ENCODE data around the gene UBE2D2. TPM values are rescaled to one million over a fixed set of nuclear protein-coding genes. Genes with fewer than 3 reads are reported as not detected.
A peak's percentile ranks its signal among the peaks of the same experiment; 100 is the strongest.

UBE2D2 gene
- total and polyA plus RNA-seq, 2 of the 13 experiments (the other 11 are each of a cell fraction or from before 2014, with no cell fraction given): 79.1 to 109 TPM

DNA sequence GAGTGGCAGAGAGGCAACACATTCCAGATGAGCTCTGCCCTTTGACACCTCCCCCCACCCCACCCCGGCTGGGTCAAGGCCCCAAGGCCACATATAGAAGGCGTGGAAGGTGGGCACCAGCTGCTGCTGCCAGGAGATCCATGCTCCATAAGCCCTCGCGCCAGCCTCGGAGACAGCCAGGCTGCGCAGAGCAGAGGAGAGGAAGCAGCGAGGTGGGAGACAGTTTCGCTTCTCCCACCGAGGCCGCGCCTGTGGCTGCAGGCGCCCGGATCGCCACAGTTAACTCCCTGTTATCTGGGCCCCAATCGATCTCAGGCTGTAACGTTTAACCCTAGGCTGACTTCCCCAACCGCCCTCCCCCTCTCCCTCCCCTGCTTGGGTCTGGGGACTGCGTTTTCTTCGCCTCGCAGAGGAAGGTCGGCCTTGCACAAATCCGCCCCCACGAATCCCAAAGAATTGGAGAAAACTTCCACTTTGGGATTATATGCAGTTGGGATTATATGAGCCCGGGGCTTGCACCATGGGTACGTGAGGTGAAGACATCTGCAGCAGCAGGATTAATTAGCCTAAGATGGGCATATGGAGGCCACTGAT lies 85.9 kb downstream of the UBE2D2 start (continued):
- TF ChIP-seq ONECUT2 (CRISPR knock-in tag; IDR thresholded peaks at IDR 0.05) (peak; percentile 85), EP300 (IDR thresholded peaks at IDR 0.05; ENCODE audit: low read depth in 2 of 2, low read length in 2 of 2) (no peak), EP300 (CRISPR knock-in tag; IDR thresholded peaks at IDR 0.05; ENCODE audit: borderline replicate concordance) (no peak), HOXA7 (CRISPR knock-in tag; IDR thresholded peaks at IDR 0.05) (no peak), NR2F6 (IDR thresholded peaks at IDR 0.05) (peak; percentile 76), NR2F6 (CRISPR knock-in tag; IDR thresholded peaks at IDR 0.05) (peak; percentile 50), REL (CRISPR knock-in tag; conservative IDR thresholded peaks at IDR 0.05) (no peak), BRCA1 (CRISPR knock-in tag; IDR thresholded peaks at IDR 0.05) (no peak), RARA (CRISPR knock-in tag; IDR thresholded peaks at IDR 0.05) (no peak), ZNF564 (CRISPR knock-in tag; IDR thresholded peaks at IDR 0.05) (peak; percentile 29; the same call in 1 of the 2 replicates), MXD4 (CRISPR knock-in tag; IDR thresholded peaks at IDR 0.05) (no peak), TP53 (CRISPR knock-in tag; conservative IDR thresholded peaks at IDR 0.05) (no peak), NFYB (CRISPR knock-in tag; IDR thresholded peaks at IDR 0.05) (no peak), JUN (CRISPR knock-in tag; IDR thresholded peaks at IDR 0.05) (no peak), ZNF30 (CRISPR knock-in tag; IDR thresholded peaks at IDR 0.05) (no peak), POLR2AphosphoS5 (IDR thresholded peaks at IDR 0.05; ENCODE audit: low read depth, low read length) (peak; percentile 38; the same call in 1 of the 2 replicates), ZNF816 (CRISPR knock-in tag; IDR thresholded peaks at IDR 0.05; ENCODE audit: borderline replicate concordance) (peak; percentile 63; the same call in 1 of the 2 replicates), HHEX (CRISPR knock-in tag; IDR thresholded peaks at IDR 0.05) (no peak), ZNF160 (CRISPR knock-in tag; IDR thresholded peaks at IDR 0.05) (0 out of 2 replicates have a peak, but pooled peaks have one; percentile 31), ZFP37 (CRISPR knock-in tag; IDR thresholded peaks at IDR 0.05; ENCODE audit: borderline replicate concordance) (no peak), ZFP36L1 (CRISPR knock-in tag; IDR thresholded peaks at IDR 0.05) (no peak)
- TF ChIP-seq, protein P1, sequence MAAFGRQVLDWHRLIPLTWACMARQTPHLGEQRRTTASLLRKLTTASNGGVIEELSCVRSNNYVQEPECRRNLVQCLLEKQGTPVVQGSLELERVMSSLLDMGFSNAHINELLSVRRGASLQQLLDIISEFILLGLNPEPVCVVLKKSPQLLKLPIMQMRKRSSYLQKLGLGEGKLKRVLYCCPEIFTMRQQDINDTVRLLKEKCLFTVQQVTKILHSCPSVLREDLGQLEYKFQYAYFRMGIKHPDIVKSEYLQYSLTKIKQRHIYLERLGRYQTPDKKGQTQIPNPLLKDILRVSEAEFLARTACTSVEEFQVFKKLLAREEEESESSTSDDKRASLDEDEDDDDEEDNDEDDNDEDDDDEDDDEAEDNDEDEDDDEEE (CRISPR knock-in tag; IDR thresholded peaks at IDR 0.05): no peak
- TF ChIP-seq, protein P2, sequence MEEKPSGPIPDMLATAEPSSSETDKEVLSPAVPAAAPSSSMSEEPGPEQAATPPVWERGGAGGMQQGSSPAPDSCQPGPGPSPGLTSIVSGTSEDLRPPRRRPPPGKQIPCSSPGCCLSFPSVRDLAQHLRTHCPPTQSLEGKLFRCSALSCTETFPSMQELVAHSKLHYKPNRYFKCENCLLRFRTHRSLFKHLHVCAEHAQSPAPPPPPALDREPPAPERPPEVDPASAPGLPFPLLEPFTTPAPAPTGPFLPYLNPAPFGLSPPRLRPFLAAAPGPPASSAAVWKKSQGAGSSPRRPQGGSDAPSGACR (CRISPR knock-in tag; IDR thresholded peaks at IDR 0.05): no peak
- TF ChIP-seq, protein P3, sequence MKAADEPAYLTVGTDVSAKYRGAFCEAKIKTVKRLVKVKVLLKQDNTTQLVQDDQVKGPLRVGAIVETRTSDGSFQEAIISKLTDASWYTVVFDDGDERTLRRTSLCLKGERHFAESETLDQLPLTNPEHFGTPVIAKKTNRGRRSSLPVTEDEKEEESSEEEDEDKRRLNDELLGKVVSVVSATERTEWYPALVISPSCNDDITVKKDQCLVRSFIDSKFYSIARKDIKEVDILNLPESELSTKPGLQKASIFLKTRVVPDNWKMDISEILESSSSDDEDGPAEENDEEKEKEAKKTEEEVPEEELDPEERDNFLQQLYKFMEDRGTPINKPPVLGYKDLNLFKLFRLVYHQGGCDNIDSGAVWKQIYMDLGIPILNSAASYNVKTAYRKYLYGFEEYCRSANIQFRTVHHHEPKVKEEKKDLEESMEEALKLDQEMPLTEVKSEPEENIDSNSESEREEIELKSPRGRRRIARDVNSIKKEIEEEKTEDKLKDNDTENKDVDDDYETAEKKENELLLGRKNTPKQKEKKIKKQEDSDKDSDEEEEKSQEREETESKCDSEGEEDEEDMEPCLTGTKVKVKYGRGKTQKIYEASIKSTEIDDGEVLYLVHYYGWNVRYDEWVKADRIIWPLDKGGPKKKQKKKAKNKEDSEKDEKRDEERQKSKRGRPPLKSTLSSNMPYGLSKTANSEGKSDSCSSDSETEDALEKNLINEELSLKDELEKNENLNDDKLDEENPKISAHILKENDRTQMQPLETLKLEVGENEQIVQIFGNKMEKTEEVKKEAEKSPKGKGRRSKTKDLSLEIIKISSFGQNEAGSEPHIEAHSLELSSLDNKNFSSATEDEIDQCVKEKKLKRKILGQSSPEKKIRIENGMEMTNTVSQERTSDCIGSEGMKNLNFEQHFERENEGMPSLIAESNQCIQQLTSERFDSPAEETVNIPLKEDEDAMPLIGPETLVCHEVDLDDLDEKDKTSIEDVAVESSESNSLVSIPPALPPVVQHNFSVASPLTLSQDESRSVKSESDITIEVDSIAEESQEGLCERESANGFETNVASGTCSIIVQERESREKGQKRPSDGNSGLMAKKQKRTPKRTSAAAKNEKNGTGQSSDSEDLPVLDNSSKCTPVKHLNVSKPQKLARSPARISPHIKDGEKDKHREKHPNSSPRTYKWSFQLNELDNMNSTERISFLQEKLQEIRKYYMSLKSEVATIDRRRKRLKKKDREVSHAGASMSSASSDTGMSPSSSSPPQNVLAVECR (CRISPR knock-in tag; IDR thresholded peaks at IDR 0.05; ENCODE audit: borderline replicate concordance): peak; percentile 50; the same call in 1 of the 2 replicates
- TF ChIP-seq, protein P4, sequence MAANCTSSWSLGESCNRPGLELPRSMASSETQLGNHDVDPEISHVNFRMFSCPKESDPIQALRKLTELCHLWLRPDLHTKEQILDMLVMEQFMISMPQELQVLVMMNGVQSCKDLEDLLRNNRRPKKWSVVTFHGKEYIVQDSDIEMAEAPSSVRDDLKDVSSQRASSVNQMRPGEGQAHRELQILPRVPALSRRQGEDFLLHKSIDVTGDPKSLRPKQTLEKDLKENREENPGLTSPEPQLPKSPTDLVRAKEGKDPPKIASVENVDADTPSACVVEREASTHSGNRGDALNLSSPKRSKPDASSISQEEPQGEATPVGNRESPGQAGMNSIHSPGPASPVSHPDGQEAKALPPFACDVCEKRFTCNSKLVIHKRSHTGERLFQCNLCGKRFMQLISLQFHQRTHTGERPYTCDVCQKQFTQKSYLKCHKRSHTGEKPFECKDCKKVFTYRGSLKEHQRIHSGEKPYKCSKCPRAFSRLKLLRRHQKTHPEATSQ (CRISPR knock-in tag; IDR thresholded peaks at IDR 0.05; ENCODE audit: borderline replicate concordance): no peak
